Progenitor cell of endocrine pancreas (in vitro differentiated cells): ENCODE measurements around the gene TRRAP. TPM values are rescaled to one million over a fixed set of nuclear protein-coding genes. Genes with fewer than 3 reads are reported as not detected.
"Not testable (repeated sequence)": the region's sequence is repeated elsewhere in the genome, so short reads cannot be mapped to it uniquely, and the experiment has no call there.

Experiments used
- DNase-seq: peaks from one replicate; pipeline ENCODE4 v3.0.0; 2021; ENCODE audit warnings: low spot score; ENCODE audit not compliant: unreplicated experiment
- H3K27ac Mint-ChIP-seq: 2 replicates; pipeline ENCODE4 v1.8.0; 2021; ENCODE audit warnings: mild to moderate bottlenecking, moderate library complexity, mixed read lengths
- H3K27me3 Mint-ChIP-seq: 2 replicates; pipeline ENCODE4 v1.8.0; 2021; ENCODE audit warnings: mixed read lengths
- H3K36me3 Mint-ChIP-seq: 2 replicates; pipeline ENCODE4 v1.8.0; 2022; ENCODE audit warnings: mixed read lengths; ENCODE audit not compliant: insufficient read depth
- H3K4me1 Mint-ChIP-seq: 2 replicates; pipeline ENCODE4 v1.8.0; 2021; ENCODE audit warnings: low read depth, mixed read lengths
- H3K4me3 Mint-ChIP-seq: 2 replicates; pipeline ENCODE4 v1.8.0; 2021; ENCODE audit warnings: low read depth, mild to moderate bottlenecking, moderate library complexity, mixed read lengths
- H3K9me3 Mint-ChIP-seq: 2 replicates; pipeline ENCODE4 v1.8.0; 2021; ENCODE audit warnings: low read depth, mixed read lengths
- total RNA-seq: library from RNA; stranded (reverse); gene quantifications from 2 replicates; pipeline ENCODE4 v1.2.1, GENCODE V29; 2021
- TF ChIP-seq, protein P1 (sequence below): fragments of 200-600 bp; sonication (generic); IDR thresholded peaks from one replicate; pipeline ENCODE4 v1.5.0; 2021; ENCODE audit warnings: antibody characterized with exemption, mild to moderate bottlenecking; ENCODE audit not compliant: unreplicated experiment

The TRRAP gene
- total RNA-seq, 1 donor from 2014 or later: 75.8 TPM

DNA sequence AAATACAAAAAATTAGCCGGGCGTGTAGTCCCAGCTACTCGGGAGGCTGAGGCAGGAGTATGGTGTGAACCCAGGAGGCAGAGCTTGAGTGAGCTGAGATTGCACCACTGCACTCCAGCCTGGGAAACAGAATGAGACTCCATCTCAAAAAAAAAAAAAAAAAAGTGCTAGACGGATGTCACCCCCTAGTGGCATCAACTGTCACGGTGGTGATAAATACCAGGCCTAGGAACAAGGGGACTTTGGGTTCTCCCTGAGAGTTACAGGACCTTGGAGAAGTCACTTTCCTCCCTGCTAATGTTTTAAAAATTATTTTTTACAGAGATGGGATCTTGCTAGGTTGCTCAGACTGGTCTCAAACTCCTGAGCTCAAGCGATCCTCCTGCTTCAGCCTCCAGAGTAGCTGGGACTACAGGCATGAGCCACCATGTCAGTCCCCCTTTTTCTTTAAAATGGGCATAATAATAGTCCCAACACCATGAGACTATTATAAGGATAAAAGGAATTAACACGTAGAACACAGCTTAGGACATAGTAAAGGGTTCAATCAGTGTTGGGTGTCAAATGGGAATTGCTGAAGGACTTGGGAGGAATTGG is 5.9 kb upstream of the TRRAP start:
- no peak overlapping the region for H3K27ac Mint-ChIP-seq
- TF ChIP-seq, protein P1, sequence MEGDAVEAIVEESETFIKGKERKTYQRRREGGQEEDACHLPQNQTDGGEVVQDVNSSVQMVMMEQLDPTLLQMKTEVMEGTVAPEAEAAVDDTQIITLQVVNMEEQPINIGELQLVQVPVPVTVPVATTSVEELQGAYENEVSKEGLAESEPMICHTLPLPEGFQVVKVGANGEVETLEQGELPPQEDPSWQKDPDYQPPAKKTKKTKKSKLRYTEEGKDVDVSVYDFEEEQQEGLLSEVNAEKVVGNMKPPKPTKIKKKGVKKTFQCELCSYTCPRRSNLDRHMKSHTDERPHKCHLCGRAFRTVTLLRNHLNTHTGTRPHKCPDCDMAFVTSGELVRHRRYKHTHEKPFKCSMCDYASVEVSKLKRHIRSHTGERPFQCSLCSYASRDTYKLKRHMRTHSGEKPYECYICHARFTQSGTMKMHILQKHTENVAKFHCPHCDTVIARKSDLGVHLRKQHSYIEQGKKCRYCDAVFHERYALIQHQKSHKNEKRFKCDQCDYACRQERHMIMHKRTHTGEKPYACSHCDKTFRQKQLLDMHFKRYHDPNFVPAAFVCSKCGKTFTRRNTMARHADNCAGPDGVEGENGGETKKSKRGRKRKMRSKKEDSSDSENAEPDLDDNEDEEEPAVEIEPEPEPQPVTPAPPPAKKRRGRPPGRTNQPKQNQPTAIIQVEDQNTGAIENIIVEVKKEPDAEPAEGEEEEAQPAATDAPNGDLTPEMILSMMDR: peak; percentile 25
- H3K9me3 Mint-ChIP-seq: no peaks in the 10 kb centered on the region
- H3K4me1 Mint-ChIP-seq: peaks cover 3% of the 10 kb centered on the region
- no peaks in the 10 kb centered on the region for H3K36me3 Mint-ChIP-seq
- no peak for DNase-seq
- no peak overlapping the region for H3K4me3 Mint-ChIP-seq
- H3K27me3 Mint-ChIP-seq: peaks cover 44% of the 10 kb centered on the region

DNA sequence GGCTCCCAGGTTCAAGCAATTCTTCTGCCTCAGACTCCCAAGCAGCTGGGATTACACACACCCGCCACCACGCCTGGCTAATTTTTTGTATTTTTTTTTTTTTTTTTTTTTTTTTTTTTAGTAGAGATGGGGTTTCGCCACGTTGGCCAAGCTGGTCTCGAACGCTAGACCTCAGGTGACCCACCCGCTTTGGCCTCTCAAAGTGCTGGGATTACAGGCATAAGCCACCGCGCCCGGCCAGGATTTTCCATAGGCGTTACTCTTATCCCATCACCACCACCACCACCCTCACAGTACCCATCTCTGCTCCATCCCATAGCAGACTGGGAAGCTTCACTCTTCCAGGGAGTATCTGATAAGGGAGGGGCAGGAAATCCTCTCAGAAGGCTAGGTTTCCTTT is 4.7 kb upstream of the TRRAP start:
- H3K27me3 Mint-ChIP-seq: peaks cover 34% of the 10 kb centered on the region
- not testable (repeated sequence) for DNase-seq, H3K4me3 Mint-ChIP-seq, H3K27ac Mint-ChIP-seq, H3K36me3 Mint-ChIP-seq, H3K4me1 Mint-ChIP-seq, H3K9me3 Mint-ChIP-seq

DNA sequence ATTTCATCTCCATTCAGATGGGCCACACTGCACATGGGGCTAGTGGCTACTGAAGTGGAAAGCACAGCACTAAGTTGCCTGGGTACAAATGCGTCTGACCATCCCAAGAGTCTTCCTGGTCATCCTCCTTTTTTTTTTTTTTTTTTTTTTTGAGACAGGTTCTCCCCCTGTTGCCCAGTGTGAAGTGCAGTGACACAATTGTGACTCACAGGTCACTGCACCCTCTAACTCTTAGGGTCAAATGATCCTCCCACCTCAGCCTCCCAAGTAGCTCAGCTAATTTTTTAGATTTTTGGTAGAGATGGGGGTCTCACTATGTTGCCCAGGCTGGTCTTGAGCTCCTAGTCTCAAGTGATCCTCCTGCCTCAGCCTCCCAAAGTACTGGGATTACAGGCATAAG is 3.4 kb upstream of the TRRAP start:
- H3K4me3 Mint-ChIP-seq: no peak overlapping the region
- H3K27ac Mint-ChIP-seq: no peak overlapping the region
- H3K9me3 Mint-ChIP-seq: no peaks in the 10 kb centered on the region
- H3K27me3 Mint-ChIP-seq: peaks cover 28% of the 10 kb centered on the region
- TF ChIP-seq, protein P1: no peak
- H3K36me3 Mint-ChIP-seq: no peaks in the 10 kb centered on the region
- DNase-seq: no peak
- H3K4me1 Mint-ChIP-seq: peaks cover 12% of the 10 kb centered on the region

DNA sequence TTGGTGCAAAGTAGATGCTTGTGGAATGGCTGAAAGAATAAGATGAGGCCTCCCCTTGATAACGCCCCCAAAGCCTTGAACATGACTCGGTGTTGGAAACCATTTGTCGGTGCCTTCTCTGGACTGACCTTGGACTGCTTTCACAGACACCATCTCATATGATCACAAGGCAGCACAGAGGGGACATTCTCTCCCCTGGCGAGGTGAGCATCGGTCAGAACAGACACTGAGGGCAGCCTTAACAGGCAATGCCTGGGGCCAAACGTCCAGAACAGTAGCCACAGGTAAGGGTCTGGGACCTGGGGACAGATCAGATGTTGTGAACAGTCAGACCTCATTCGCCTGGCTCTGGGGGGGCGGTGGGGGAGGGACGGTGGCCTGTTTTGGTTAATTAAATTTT is 2.8 kb upstream of the TRRAP start:
- TF ChIP-seq, protein P1: no peak
- DNase-seq: no peak
- H3K36me3 Mint-ChIP-seq: no peaks in the 10 kb centered on the region
- no peaks in the 10 kb centered on the region for H3K9me3 Mint-ChIP-seq
- peaks cover 24% of the 10 kb centered on the region for H3K27me3 Mint-ChIP-seq
- H3K27ac Mint-ChIP-seq: no peak overlapping the region
- peaks cover 9% of the 10 kb centered on the region for H3K4me1 Mint-ChIP-seq
- no peak overlapping the region for H3K4me3 Mint-ChIP-seq

DNA sequence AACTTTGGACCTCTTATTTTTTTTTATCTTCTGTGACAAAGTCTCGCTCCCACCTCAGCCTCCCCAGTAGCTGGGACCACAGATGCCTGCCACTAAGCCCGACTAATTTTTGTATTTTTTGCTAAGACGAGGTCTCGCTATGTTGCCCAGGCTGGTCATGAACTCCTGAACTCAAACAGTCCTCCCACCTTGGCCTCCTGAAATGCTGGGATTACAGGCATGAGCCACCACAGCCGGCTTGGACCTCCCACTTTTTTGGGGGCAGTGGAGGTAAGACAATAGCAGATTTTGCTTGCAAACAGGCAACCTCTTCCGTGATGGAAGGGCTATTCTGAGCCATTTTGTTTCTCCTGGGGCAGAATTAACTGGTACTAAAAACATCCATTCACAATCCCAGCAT is 1.2 kb upstream of the TRRAP start:
- Mint-ChIP-seq H3K36me3 (peaks cover 2% of the 10 kb centered on the region), H3K4me1 (peaks cover 9% of the 10 kb centered on the region), H3K9me3 (no peaks in the 10 kb centered on the region), H3K4me3 (peak overlapping the region; percentile 68), H3K27me3 (peaks cover 10% of the 10 kb centered on the region), H3K27ac (peak overlapping the region; percentile 70)
- no peak for DNase-seq
- TF ChIP-seq, protein P1: no peak

DNA sequence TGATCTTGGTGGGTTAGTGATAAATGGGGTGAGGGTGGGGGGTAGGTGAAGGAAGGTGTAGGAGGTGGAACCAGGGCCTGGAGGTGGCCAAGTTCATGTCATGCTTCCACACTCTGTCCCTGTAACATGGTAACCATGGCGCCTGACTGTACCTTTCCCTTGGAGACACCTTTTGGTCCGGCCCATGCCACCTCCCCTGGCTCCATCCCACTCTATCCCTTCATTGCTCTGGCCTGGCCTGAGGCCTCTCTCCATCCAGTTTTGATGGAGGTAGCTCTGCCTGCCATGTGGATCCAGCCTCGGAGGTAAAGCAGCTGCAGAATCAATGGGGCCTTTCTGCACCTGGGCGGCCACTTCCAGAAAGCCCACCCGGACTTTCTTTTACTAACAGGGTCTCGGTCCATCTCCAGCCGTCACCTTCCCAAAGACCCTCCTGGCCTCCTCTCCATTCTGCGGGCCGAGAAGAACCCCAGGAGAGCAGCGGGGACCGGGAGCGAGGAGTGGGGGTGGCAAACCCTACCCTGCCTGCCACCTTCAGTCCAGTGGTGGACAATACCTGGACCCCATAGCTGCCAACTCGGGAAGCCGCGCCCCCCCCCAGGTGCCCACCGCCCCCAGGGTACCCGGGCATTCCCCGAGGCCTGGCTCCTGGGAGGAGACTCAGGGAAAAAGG is 504 bp upstream of the TRRAP start:
- Mint-ChIP-seq H3K4me1 (peaks cover 9% of the 10 kb centered on the region), H3K27me3 (peaks cover 6% of the 10 kb centered on the region), H3K4me3 (peak overlapping the region; percentile 68), H3K36me3 (peaks cover 5% of the 10 kb centered on the region), H3K9me3 (no peaks in the 10 kb centered on the region), H3K27ac (peak overlapping the region; percentile 87)
- TF ChIP-seq, protein P1: no peak
- DNase-seq: no peak
